Measurements from ENCODE around the gene CRIM1. TPM values are rescaled to one million over a fixed set of nuclear protein-coding genes. Genes with fewer than 3 reads are reported as not detected.

CRIM1 gene
- total and polyA plus RNA-seq, 2 of the 8 experiments (the other 6 are each of a cell fraction or from before 2014, with no cell fraction given) = 9.4 to 28.4 TPM

- TF ChIP-seq CTCF (IDR thresholded peaks at IDR 0.05; ENCODE audit: control extremely low read depth in 1 of 3, insufficient read depth in 1 of 3, low read depth in 1 of 3, low read length in 3 of 3) = no peak
These were observed 132.4 kb downstream of the CRIM1 start (continued) for GRCh38 chr2:36487947-36488346.
